ENCODE data around the gene BCL11A. TPM values are rescaled to one million over a fixed set of nuclear protein-coding genes. Genes with fewer than 3 reads are reported as not detected.
A peak's percentile ranks its signal among the peaks of the same experiment; 100 is the strongest.

BCL11A gene
- total RNA-seq, 1 experiment from 2014 or later: 91.4 TPM

- H3K36me3 Mint-ChIP-seq (ENCODE audit: insufficient read depth in 1 of 3, low read depth in 3 of 3): peaks cover 0 to 28% (median 14%) of the 10 kb centered on the region in 3 experiments; a peak in 4 of 7 replicates
- Histone ChIP-seq H3K79me2 (ENCODE audit: insufficient read depth, low read length) (peaks cover 2% of the 10 kb centered on the region; the same call in 1 of the 2 replicates), H3K18ac (ENCODE audit: insufficient read length, low read depth, low read length) (no peak overlapping the region), H3K9ac (ENCODE audit: extremely low read depth, insufficient read length, low read length) (no peak overlapping the region), H2AK5ac (ENCODE audit: insufficient read length, low read length) (no peak overlapping the region), H3K14ac (ENCODE audit: insufficient read depth, low read length) (no peak overlapping the region), H4K5ac (ENCODE audit: insufficient read length, low read depth, low read length) (no peak overlapping the region), H3K9me3 (ENCODE audit: control insufficient read depth, low read depth, low read length) (no peaks in the 10 kb centered on the region), H4K8ac (replicated peaks; ENCODE audit: insufficient read length, low read depth, low read length) (no peak overlapping the region), H2BK5ac (ENCODE audit: insufficient read length, low read length) (no peak overlapping the region), H3T11ph (ENCODE audit: low read length) (no peak overlapping the region), H2BK120ac (ENCODE audit: low read depth, low read length, poor library complexity, severe bottlenecking) (no peak overlapping the region), H3K4me1 (ENCODE audit: insufficient read depth, low read length) (peaks cover 30% of the 10 kb centered on the region; the same call in 1 of the 2 replicates), H3K23me2 (ENCODE audit: insufficient read length, low read depth, low read length, poor library complexity, severe bottlenecking) (no peaks in the 10 kb centered on the region), H4K91ac (ENCODE audit: insufficient read length, low read depth, low read length) (no peak overlapping the region), H2AFZ (ENCODE audit: low read length) (no peak overlapping the region), H3K4ac (ENCODE audit: low read depth, low read length) (no peak overlapping the region), H3K27ac (ENCODE audit: insufficient read length, low read depth, low read length) (no peak overlapping the region), H4K20me1 (ENCODE audit: control insufficient read depth, insufficient read depth, insufficient read length) (no peaks in the 10 kb centered on the region), H3K4me2 (ENCODE audit: insufficient read depth, insufficient read length, low read length) (peak overlapping the region; percentile 6), H3K79me1 (ENCODE audit: insufficient read depth, low read depth, low read length, poor library complexity, severe bottlenecking) (peaks cover 15% of the 10 kb centered on the region), H3K56ac (ENCODE audit: insufficient read length, low read depth, low read length) (no peak overlapping the region), H2BK15ac (ENCODE audit: low read depth, low read length) (no peak overlapping the region), H2BK12ac (ENCODE audit: insufficient read length, low read depth, low read length) (no peak overlapping the region), H3K27me3 (ENCODE audit: insufficient read depth, low read length) (no peaks in the 10 kb centered on the region), H2BK20ac (ENCODE audit: low read depth, low read length, poor library complexity, severe bottlenecking) (no peak overlapping the region), H3K23ac (ENCODE audit: insufficient read length, low read depth, low read length) (no peak overlapping the region)
- no peak for TF ChIP-seq CTCF (conservative IDR thresholded peaks at IDR 0.05)
- no peak for DNase-seq
- no peak overlapping the region for H3K4me3 Mint-ChIP-seq
- H3K9me3 Mint-ChIP-seq: no peaks in the 10 kb centered on the region
- H3K27ac Mint-ChIP-seq: no peak overlapping the region
- no CpG with 5 or more reads among the region's 1 CpG for WGBS (ENCODE audit: extremely low coverage, insufficient read length, low lambda C conversion rate)
- H3K4me1 Mint-ChIP-seq: peaks cover 92 to 93% of the 10 kb centered on the region in 2 experiments
- H3K27me3 Mint-ChIP-seq (ENCODE audit: low read depth): no peaks in the 10 kb centered on the region
Measured at GRCh38 chr2:60536746-60537145, 16.7 kb downstream of the BCL11A start.
